Muscle layer of colon (tissue), 2 donors: ENCODE data around the gene LIMK1.
"Not testable (repeated sequence)": the region's sequence is repeated elsewhere in the genome, so short reads cannot be mapped to it uniquely, and the experiment has no call there.

Source experiments
- H3K27ac ChIP-seq: one replicate; pipeline ENCODE4 v1.7.0; 2013; ENCODE audit warnings: low read depth, mild to moderate bottlenecking, low read length, moderate library complexity
- H3K27me3 ChIP-seq, 2 donors: one replicate each; pipeline ENCODE4 v1.7.0; 2013; ENCODE audit warnings: low read length in 2 of 2, mild to moderate bottlenecking in 2 of 2; ENCODE audit not compliant: insufficient read depth in 2 of 2, control insufficient read depth in 1 of 2
- H3K36me3 ChIP-seq: one replicate; pipeline ENCODE4 v1.7.0; 2013; ENCODE audit warnings: mild to moderate bottlenecking, low read length; ENCODE audit not compliant: insufficient read depth
- H3K4me1 ChIP-seq: one replicate; pipeline ENCODE4 v1.7.0; 2013; ENCODE audit warnings: mild to moderate bottlenecking, low read length; ENCODE audit not compliant: insufficient read depth
- H3K4me3 ChIP-seq, 2 donors: one replicate each; pipeline ENCODE4 v1.7.0; 2013; ENCODE audit warnings: low read length in 2 of 2, low read depth in 1 of 2, mild to moderate bottlenecking in 1 of 2, moderate library complexity in 1 of 2
- H3K9ac ChIP-seq: one replicate; pipeline ENCODE4 v1.7.0; 2013; ENCODE audit warnings: low read length
- H3K9me3 ChIP-seq: one replicate; pipeline ENCODE4 v1.7.0; 2013; ENCODE audit warnings: mild to moderate bottlenecking, low read length
- donor health status: abdominal sarcoma.
- donor health status: Adenocarcinoma of cecum.

The LIMK1 gene

GRCh38 chr7:74141705-74142104, 58.1 kb downstream of the LIMK1 start:
- H3K36me3 ChIP-seq: no peaks in the 10 kb centered on the region
- no peak overlapping the region for H3K4me3 ChIP-seq
- H3K27me3 ChIP-seq: no peaks in the 10 kb centered on the region
- H3K9me3 ChIP-seq: no peaks in the 10 kb centered on the region
- no peaks in the 10 kb centered on the region for H3K4me1 ChIP-seq
- H3K9ac ChIP-seq: no peak overlapping the region
- H3K27ac ChIP-seq: no peak overlapping the region

GRCh38 chr7:74143383-74143782, 59.8 kb downstream of the LIMK1 start:
- Histone ChIP-seq H3K27me3 (no peaks in the 10 kb centered on the region), H3K4me1 (no peaks in the 10 kb centered on the region), H3K4me3 (no peak overlapping the region), H3K27ac (no peak overlapping the region), H3K36me3 (no peaks in the 10 kb centered on the region), H3K9me3 (no peaks in the 10 kb centered on the region), H3K9ac (no peak overlapping the region)

GRCh38 chr7:74148491-74148890, 64.9 kb downstream of the LIMK1 start:
- Histone ChIP-seq H3K27me3 (no peaks in the 10 kb centered on the region), H3K9me3 (no peaks in the 10 kb centered on the region), H3K4me3 (no peak overlapping the region), H3K27ac (no peak overlapping the region), H3K9ac (no peak overlapping the region), H3K4me1 (no peaks in the 10 kb centered on the region), H3K36me3 (no peaks in the 10 kb centered on the region)

DNA sequence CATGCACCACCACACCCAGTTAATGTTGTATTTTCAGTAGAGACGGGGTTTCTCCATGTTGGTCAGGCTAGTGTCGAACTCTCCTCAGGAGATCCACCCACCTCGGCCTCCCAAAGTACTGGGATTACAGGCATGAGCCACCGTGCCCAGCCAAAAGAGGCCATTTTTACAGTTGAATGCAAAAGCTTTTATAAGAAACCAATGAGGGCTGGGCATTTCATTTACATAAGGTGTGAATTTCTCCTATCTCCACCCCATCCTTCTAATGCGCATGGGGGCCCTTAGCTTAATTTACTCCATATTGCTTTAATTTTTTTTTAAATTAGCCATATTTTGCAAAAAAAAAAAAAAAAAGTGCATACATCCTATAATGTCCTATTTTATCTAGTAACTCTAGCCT, 65.5 kb downstream of the LIMK1 start:
- Histone ChIP-seq H3K27me3 (no peaks in the 10 kb centered on the region), H3K27ac (no peak overlapping the region), H3K36me3 (no peaks in the 10 kb centered on the region), H3K9ac (no peak overlapping the region), H3K9me3 (no peaks in the 10 kb centered on the region), H3K4me3 (no peak overlapping the region), H3K4me1 (no peaks in the 10 kb centered on the region)

GRCh38 chr7:74149603-74150002, 66.0 kb downstream of the LIMK1 start:
- no peaks in the 10 kb centered on the region for H3K36me3 ChIP-seq
- H3K27ac ChIP-seq: no peak overlapping the region
- no peaks in the 10 kb centered on the region for H3K4me1 ChIP-seq
- no peaks in the 10 kb centered on the region for H3K9me3 ChIP-seq
- H3K4me3 ChIP-seq: no peak overlapping the region
- no peaks in the 10 kb centered on the region for H3K27me3 ChIP-seq
- no peak overlapping the region for H3K9ac ChIP-seq

GRCh38 chr7:74153736-74154135, 70.1 kb downstream of the LIMK1 start:
- Histone ChIP-seq H3K9me3 (no peaks in the 10 kb centered on the region), H3K4me1 (no peaks in the 10 kb centered on the region), H3K27me3 (no peaks in the 10 kb centered on the region), H3K4me3 (no peak overlapping the region), H3K36me3 (no peaks in the 10 kb centered on the region), H3K27ac (no peak overlapping the region), H3K9ac (no peak overlapping the region)

GRCh38 chr7:74155810-74156395, 72.3 kb downstream of the LIMK1 start:
- no peaks in the 10 kb centered on the region for H3K9me3 ChIP-seq
- no peaks in the 10 kb centered on the region for H3K36me3 ChIP-seq
- H3K9ac ChIP-seq: no peak overlapping the region
- no peaks in the 10 kb centered on the region for H3K27me3 ChIP-seq
- no peak overlapping the region for H3K27ac ChIP-seq
- no peaks in the 10 kb centered on the region for H3K4me1 ChIP-seq
- H3K4me3 ChIP-seq: no peak overlapping the region

DNA sequence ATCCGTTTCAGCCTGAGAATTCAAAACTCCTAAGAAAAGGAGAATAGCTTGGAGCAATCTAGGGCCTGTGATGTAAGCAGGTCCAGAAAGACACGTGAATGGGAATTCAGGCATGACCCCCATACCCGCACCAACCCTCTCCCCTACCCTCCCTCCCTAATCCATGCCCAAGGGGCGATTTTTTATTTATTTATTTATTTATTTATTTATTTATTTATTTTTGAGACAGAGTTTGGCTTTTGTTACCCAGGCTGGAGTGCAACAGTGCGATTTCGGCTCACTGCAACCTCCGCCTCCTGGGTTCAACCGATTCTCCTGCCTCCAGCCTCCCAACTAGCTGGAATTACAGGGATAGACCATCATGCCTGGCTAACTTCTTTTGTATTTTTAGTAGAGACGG, 74.0 kb downstream of the LIMK1 start:
- H3K27ac ChIP-seq: no peak overlapping the region

GRCh38 chr7:74164985-74165456, 81.4 kb downstream of the LIMK1 start:
- H3K36me3 ChIP-seq: no peaks in the 10 kb centered on the region
- H3K9me3 ChIP-seq: no peaks in the 10 kb centered on the region
- no peak overlapping the region for H3K27ac ChIP-seq
- no peak overlapping the region for H3K9ac ChIP-seq
- H3K4me1 ChIP-seq: no peaks in the 10 kb centered on the region
- no peaks in the 10 kb centered on the region for H3K27me3 ChIP-seq
- no peak overlapping the region for H3K4me3 ChIP-seq

More for the DNA sequence above, 74.0 kb downstream of the LIMK1 start:
- no peak overlapping the region for H3K9ac ChIP-seq
- H3K36me3 ChIP-seq: no peaks in the 10 kb centered on the region
- no peaks in the 10 kb centered on the region for H3K27me3 ChIP-seq
- no peaks in the 10 kb centered on the region for H3K4me1 ChIP-seq
- H3K9me3 ChIP-seq: no peaks in the 10 kb centered on the region
- no peak overlapping the region for H3K4me3 ChIP-seq

GRCh38 chr7:74165867-74166593, 82.4 kb downstream of the LIMK1 start:
- H3K4me3 ChIP-seq: no peak overlapping the region
- no peaks in the 10 kb centered on the region for H3K9me3 ChIP-seq
- no peaks in the 10 kb centered on the region for H3K36me3 ChIP-seq
- H3K27ac ChIP-seq: no peak overlapping the region
- no peak overlapping the region for H3K9ac ChIP-seq
- no peaks in the 10 kb centered on the region for H3K4me1 ChIP-seq
- H3K27me3 ChIP-seq: no peaks in the 10 kb centered on the region

- not testable (repeated sequence) for H3K4me3 ChIP-seq, H3K9ac ChIP-seq, H3K4me1 ChIP-seq, H3K9me3 ChIP-seq, H3K27me3 ChIP-seq, H3K36me3 ChIP-seq, H3K27ac ChIP-seq
Observed at GRCh38 chr7:74167324-74167723, 83.7 kb downstream of the LIMK1 start.
